Osteocyte (in vitro differentiated cells): Measurements from ENCODE around the gene NUDT22. TPM values are rescaled to one million over a fixed set of nuclear protein-coding genes. Genes with fewer than 3 reads are reported as not detected.

Experiments used
- DNase-seq: peaks from one replicate; pipeline ENCODE4 v3.0.0; 2021; ENCODE audit warnings: mixed read lengths; ENCODE audit not compliant: unreplicated experiment; ENCODE audit errors: extremely low spot score
- H3K27ac Mint-ChIP-seq: one replicate; pipeline ENCODE4 v1.8.0; 2021; ENCODE audit warnings: mild to moderate bottlenecking, mixed read lengths; ENCODE audit not compliant: unreplicated experiment
- H3K27me3 Mint-ChIP-seq: one replicate; pipeline ENCODE4 v1.8.0; 2021; ENCODE audit warnings: mixed read lengths; ENCODE audit not compliant: unreplicated experiment
- H3K36me3 Mint-ChIP-seq: one replicate; pipeline ENCODE4 v1.8.0; 2021; ENCODE audit warnings: mixed read lengths; ENCODE audit not compliant: unreplicated experiment
- H3K4me1 Mint-ChIP-seq: one replicate; pipeline ENCODE4 v1.8.0; 2021; ENCODE audit warnings: mixed read lengths; ENCODE audit not compliant: unreplicated experiment
- H3K4me3 Mint-ChIP-seq: one replicate; pipeline ENCODE4 v1.8.0; 2021; ENCODE audit warnings: mild to moderate bottlenecking, moderate library complexity, mixed read lengths; ENCODE audit not compliant: unreplicated experiment
- H3K9me3 Mint-ChIP-seq: one replicate; pipeline ENCODE4 v1.8.0; 2021; ENCODE audit warnings: mixed read lengths; ENCODE audit not compliant: unreplicated experiment
- total RNA-seq: library from RNA; stranded (reverse); gene quantifications from 2 replicates; pipeline ENCODE4 v1.2.1, GENCODE V29; 2021
- TF ChIP-seq, protein P1 (sequence below): fragments of 200-600 bp; sonication (generic); IDR thresholded peaks from 2 replicates; pipeline ENCODE4 v1.5.0; 2021; ENCODE audit warnings: antibody characterized with exemption, mild to moderate bottlenecking, moderate library complexity

Gene NUDT22
- total RNA-seq, 1 donor from 2014 or later: 46.8 TPM

DNA sequence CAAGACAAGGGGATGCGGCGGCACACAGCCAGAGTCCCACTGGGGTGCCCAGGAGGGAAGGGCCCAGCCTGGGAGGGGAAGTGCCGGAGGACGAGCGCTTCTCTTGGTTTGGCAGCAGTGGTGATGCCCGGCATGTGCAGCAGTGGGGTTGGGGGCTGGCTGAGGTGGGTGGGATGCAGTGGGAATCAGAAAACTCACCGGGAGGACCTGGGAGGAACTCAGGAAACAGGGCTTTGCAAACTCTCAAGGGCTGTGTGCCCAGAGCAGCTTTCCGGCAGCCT is 16.6 kb upstream of the NUDT22 start:
- H3K36me3 Mint-ChIP-seq: peaks cover 2% of the 10 kb centered on the region
- no peak overlapping the region for H3K27ac Mint-ChIP-seq
- H3K27me3 Mint-ChIP-seq: no peaks in the 10 kb centered on the region
- peaks cover 10% of the 10 kb centered on the region for H3K4me1 Mint-ChIP-seq
- H3K9me3 Mint-ChIP-seq: no peaks in the 10 kb centered on the region
- TF ChIP-seq, protein P1, sequence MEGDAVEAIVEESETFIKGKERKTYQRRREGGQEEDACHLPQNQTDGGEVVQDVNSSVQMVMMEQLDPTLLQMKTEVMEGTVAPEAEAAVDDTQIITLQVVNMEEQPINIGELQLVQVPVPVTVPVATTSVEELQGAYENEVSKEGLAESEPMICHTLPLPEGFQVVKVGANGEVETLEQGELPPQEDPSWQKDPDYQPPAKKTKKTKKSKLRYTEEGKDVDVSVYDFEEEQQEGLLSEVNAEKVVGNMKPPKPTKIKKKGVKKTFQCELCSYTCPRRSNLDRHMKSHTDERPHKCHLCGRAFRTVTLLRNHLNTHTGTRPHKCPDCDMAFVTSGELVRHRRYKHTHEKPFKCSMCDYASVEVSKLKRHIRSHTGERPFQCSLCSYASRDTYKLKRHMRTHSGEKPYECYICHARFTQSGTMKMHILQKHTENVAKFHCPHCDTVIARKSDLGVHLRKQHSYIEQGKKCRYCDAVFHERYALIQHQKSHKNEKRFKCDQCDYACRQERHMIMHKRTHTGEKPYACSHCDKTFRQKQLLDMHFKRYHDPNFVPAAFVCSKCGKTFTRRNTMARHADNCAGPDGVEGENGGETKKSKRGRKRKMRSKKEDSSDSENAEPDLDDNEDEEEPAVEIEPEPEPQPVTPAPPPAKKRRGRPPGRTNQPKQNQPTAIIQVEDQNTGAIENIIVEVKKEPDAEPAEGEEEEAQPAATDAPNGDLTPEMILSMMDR: no peak
- DNase-seq: no peak
- no peak overlapping the region for H3K4me3 Mint-ChIP-seq

DNA sequence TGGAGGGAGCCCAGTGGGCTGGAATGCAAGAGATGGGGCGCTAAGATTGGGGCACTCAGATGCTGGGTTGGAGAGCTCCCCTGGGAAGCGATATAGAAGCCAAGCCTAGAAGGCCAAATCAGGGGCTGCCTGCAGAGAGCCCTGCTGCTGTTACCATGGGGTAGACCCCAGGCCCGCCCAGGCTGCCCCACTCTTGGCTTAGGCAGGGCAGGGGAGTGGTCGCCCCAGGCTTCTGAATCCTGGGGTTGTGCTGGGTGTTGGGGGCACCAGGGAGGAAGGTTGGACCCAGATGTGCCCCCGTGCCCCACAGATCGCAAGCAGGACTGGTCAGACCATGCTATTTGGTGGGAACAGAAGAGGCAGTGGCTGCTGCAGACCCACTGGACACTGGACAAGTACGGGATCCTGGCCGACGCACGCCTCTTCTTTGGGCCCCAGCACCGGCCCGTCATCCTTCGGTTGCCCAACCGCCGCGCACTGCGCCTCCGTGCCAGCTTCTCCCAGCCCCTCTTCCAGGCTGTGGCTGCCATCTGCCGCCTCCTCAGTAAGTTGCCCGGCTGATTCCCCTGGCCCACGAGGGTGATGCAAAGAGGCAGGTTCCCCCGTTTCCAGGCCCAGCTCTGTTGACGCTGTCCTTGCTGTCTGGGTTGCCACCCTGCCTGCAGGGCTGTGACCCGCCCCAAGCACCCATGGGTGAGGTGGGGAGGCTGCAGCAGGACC is 15.6 kb upstream of the NUDT22 start:
- H3K4me1 Mint-ChIP-seq: peaks cover 7% of the 10 kb centered on the region
- H3K27ac Mint-ChIP-seq: no peak overlapping the region
- H3K27me3 Mint-ChIP-seq: no peaks in the 10 kb centered on the region
- no peaks in the 10 kb centered on the region for H3K36me3 Mint-ChIP-seq
- DNase-seq: no peak
- TF ChIP-seq, protein P1: no peak
- H3K9me3 Mint-ChIP-seq: no peaks in the 10 kb centered on the region
- no peak overlapping the region for H3K4me3 Mint-ChIP-seq

DNA sequence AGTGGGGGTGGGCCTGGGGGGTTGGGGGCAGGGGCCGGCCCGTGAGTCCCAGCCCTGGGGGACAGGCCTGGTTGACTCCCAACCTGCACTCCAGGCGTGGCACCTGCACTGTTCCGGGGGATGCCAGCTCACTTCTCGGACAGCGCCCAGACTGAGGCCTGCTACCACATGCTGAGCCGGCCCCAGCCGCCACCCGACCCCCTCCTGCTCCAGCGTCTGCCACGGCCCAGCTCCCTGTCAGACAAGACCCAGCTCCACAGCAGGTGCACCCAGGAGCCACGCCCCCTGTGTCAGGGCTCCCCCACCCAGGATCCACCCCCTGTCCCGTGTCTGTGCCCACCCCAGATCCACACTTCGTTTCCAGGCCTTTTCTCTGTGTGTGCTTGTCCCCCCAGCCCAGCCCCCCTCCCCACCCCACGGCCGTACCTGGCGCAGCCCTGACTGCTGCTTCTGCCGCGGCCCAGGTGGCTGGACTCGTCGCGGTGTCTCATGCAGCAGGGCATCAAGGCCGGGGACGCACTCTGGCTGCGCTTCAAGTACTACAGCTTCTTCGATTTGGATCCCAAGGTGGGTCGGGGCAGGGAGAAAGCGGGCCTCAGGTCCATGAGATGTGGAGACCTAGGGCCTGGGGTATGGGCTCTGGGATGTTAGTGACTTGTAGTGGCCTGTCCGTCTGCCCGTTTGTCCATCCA is 14.7 kb upstream of the NUDT22 start:
- DNase-seq: no peak
- H3K36me3 Mint-ChIP-seq: no peaks in the 10 kb centered on the region
- peaks cover 7% of the 10 kb centered on the region for H3K4me1 Mint-ChIP-seq
- no peaks in the 10 kb centered on the region for H3K27me3 Mint-ChIP-seq
- H3K4me3 Mint-ChIP-seq: no peak overlapping the region
- TF ChIP-seq, protein P1: no peak
- H3K27ac Mint-ChIP-seq: no peak overlapping the region
- no peaks in the 10 kb centered on the region for H3K9me3 Mint-ChIP-seq

DNA sequence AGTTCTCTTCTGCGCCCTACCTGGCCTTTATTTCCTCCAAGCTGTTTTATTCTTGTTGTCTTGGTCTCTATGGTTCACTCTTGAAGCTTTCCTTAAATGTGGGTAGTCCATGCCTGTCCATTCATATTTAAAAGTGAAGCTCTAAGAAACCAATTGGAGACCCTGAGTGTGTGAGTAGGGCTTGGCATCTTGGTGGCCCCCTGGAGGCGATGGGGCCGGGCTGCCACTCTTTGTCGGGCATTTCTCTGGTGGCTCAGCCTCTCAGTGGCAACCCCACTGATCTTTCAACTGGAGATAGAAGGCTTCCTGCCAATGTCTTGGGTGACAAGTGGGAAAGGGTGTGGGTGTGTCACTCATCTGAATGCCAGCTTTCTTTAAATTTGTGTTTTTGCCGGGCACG is 9.2 kb upstream of the NUDT22 start:
- Mint-ChIP-seq H3K27me3 (no peaks in the 10 kb centered on the region), H3K4me1 (no peaks in the 10 kb centered on the region), H3K36me3 (no peaks in the 10 kb centered on the region), H3K27ac (no peak overlapping the region), H3K4me3 (no peak overlapping the region), H3K9me3 (no peaks in the 10 kb centered on the region)
- no peak for DNase-seq
- TF ChIP-seq, protein P1: no peak

DNA sequence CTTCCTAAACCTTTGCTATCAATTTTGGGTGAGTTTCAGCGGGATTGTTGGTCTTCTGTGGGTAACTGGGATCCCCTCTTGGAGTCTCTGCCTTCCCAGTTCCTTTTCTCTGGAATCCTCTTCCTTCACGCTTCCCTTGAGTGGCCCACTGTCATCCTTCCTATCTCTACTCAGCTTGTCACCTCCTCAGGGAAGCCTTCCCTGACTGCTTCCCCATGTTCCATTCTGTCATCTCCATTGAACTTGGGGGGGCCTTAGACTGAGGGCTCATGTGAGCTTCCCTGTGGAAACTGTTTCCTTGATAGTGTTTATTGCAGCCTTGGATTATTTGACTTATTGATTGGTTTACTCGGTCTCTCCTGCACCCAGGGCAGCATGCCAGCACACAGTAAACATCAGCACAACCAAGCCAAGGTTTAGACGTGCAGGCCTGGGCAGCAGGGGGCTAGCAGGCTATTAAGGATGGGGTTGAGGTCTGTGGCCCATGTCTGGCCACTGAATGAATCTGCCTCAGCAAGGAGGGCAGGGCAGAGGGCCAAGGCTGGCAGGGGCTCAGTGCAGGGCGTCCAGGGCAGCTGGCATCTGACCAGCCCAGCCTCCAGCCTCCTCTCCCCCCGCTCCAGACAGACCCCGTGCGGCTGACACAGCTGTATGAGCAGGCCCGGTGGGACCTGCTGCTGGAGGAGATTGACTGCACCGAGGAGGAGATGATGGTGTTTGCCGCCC is 7.3 kb upstream of the NUDT22 start:
- Mint-ChIP-seq H3K4me3 (no peak overlapping the region), H3K4me1 (no peaks in the 10 kb centered on the region), H3K27ac (no peak overlapping the region), H3K36me3 (no peaks in the 10 kb centered on the region), H3K27me3 (no peaks in the 10 kb centered on the region), H3K9me3 (no peaks in the 10 kb centered on the region)
- TF ChIP-seq, protein P1: no peak
- no peak for DNase-seq
